K562 (cell line): ENCODE data around the gene RYR1. TPM values are rescaled to one million over a fixed set of nuclear protein-coding genes. Genes with fewer than 3 reads are reported as not detected.

Source experiments
- ATAC-seq: fragments of 200-7000 bp; cut with Tn5 transposase; 3 replicates; pipeline ENCODE4 v1.9.1; 2020; ENCODE audit warnings: moderate library complexity
- BruUV-seq: library from RNA; stranded (reverse); fragments of 400-500 nt; replicated peaks from 2 replicates; lab custom pipeline; 2021; lab: Mats Ljungman, UMichigan
- CTCF ChIA-PET: fragments of 300-600 bp; formaldehyde crosslinking; extraction: SDS; loops from one replicate; lab custom pipeline; 2021; ENCODE audit warnings: low intra/inter-chr PET ratio; lab: Yijun Ruan, JAX
- POLR2A ChIA-PET: fragments of 300-600, 350-650 bp; sonication (Branson Sonifier 250); formaldehyde crosslinking; extraction: SDS; loops from one replicate; lab custom pipeline; 2021; ENCODE audit warnings: antibody characterized with exemption, inconsistent platforms; lab: Yijun Ruan, JAX
- DNase-seq, 4 experiments: peaks; one replicate each; pipeline versions ENCODE4 v3.0.0 to v3.0.0-alpha.2; 2011 to 2018; ENCODE audit warnings: low spot score in 3 of 4, mixed read lengths in 3 of 4; ENCODE audit errors: extremely low read depth in 1 of 4
- FAIRE-seq: peaks from 2 replicates; lab custom pipeline; 2011; peaks lifted over from hg19 to GRCh38; lab: Jason Lieb, UNC
- H2AFZ ChIP-seq: 2 replicates; pipeline ENCODE4 v1.6.0; 2011; ENCODE audit warnings: low read depth, low read length, control low read depth, inconsistent platforms
- H3K27ac ChIP-seq: fragments of 200-600 bp; 3 replicates; pipeline ENCODE4 v1.8.0; 2011; ENCODE audit warnings: low read depth, mild to moderate bottlenecking, control low read depth, inconsistent platforms, low read length, moderate library complexity, mixed read lengths; ENCODE audit errors: extremely low read depth
- H3K27me3 ChIP-seq, 2 experiments: fragments of 300-600 bp in 1 of 2; 2 replicates in 1 of 2; 3 replicates in 1 of 2; pipeline versions ENCODE4 v1.6.0 to v1.8.0; 2011; ENCODE audit warnings: inconsistent platforms in 2 of 2, low read length in 2 of 2, mild to moderate bottlenecking in 1 of 2, mixed read lengths in 1 of 2, moderate library complexity in 1 of 2; ENCODE audit not compliant: control insufficient read depth in 2 of 2, insufficient read depth in 2 of 2
- H3K36me3 ChIP-seq: fragments of 300-600 bp; 3 replicates; pipeline ENCODE4 v1.8.0; 2011; ENCODE audit warnings: mild to moderate bottlenecking, low read length, inconsistent platforms; ENCODE audit not compliant: control insufficient read depth, insufficient read depth
- H3K4me1 ChIP-seq, 2 experiments: fragments of 200-600 bp in 1 of 2; replicated peaks in 1 of 2; 2 replicates in 1 of 2; 3 replicates in 1 of 2; pipeline versions ENCODE4 v1.5.1 to v1.8.0; 2011; ENCODE audit warnings: inconsistent platforms in 2 of 2, low read length in 2 of 2, mild to moderate bottlenecking in 1 of 2, mixed read lengths in 1 of 2, moderate library complexity in 1 of 2; ENCODE audit not compliant: control insufficient read depth in 2 of 2, insufficient read depth in 2 of 2
- H3K4me2 ChIP-seq: 2 replicates; pipeline ENCODE4 v1.6.1; 2011; ENCODE audit warnings: low read length, control low read depth, inconsistent platforms, mixed read lengths; ENCODE audit not compliant: insufficient read depth
- H3K4me3 ChIP-seq: fragments of 200-600 bp; sonication (generic), shearing (Covaris generic); 2 replicates; pipeline ENCODE4 v1.5.1; 2016; ENCODE audit warnings: control low read depth, inconsistent platforms
- H3K79me2 ChIP-seq: fragments of 200-600 bp; 3 replicates; pipeline ENCODE4 v1.8.0; 2011; ENCODE audit warnings: low read length, inconsistent platforms; ENCODE audit not compliant: control insufficient read depth, insufficient read depth
- H3K9ac ChIP-seq, 2 experiments: 2 replicates each; pipeline versions ENCODE4 v1.6.0 to v1.6.1; 2011; ENCODE audit warnings: low read depth in 2 of 2, low read length in 2 of 2, control low read depth in 1 of 2, inconsistent platforms in 1 of 2, mild to moderate bottlenecking in 1 of 2, mixed read lengths in 1 of 2; ENCODE audit not compliant: insufficient read depth in 1 of 2
- H3K9me1 ChIP-seq: one replicate; pipeline ENCODE4 v1.6.0; 2011; ENCODE audit warnings: inconsistent platforms, mild to moderate bottlenecking, low read length, moderate library complexity; ENCODE audit not compliant: control insufficient read depth, insufficient read depth
- H3K9me3 ChIP-seq: replicated peaks from 2 replicates; pipeline ENCODE4 v1.5.1; 2011; ENCODE audit warnings: low read depth, low read length, inconsistent platforms; ENCODE audit not compliant: control insufficient read depth, insufficient read depth
- H4K20me1 ChIP-seq: replicated peaks from 2 replicates; pipeline ENCODE4 v1.6.1; 2011; ENCODE audit warnings: low read length, inconsistent platforms, mixed read lengths; ENCODE audit not compliant: control insufficient read depth, insufficient read depth
- CSDE1 ChIP-seq, 2 experiments: fragments of 450-650 bp; IDR thresholded peaks; 2 replicates each; pipeline ENCODE4 v1.6.1; 2016; ENCODE audit warnings: mild to moderate bottlenecking in 1 of 2
- FIP1L1 ChIP-seq: fragments of 200-400 bp; formaldehyde crosslinking; IDR thresholded peaks from 2 replicates; pipeline ENCODE4 v1.6.1; 2018; ENCODE audit warnings: mild to moderate bottlenecking, low read depth, low read length; ENCODE audit not compliant: poor library complexity, severe bottlenecking
- FOXJ3 ChIP-seq: sonication (generic); formaldehyde crosslinking; IDR thresholded peaks from 2 replicates; pipeline ENCODE4 v1.4.0; 2020; ENCODE audit warnings: mild to moderate bottlenecking, missing genetic modification reagents
- GTF2A2 ChIP-seq: IDR thresholded peaks from 2 replicates; pipeline ENCODE4 v1.6.1; 2016; ENCODE audit warnings: mild to moderate bottlenecking, missing genetic modification characterization, missing compliant biosample characterization
- GTF2B ChIP-seq: IDR thresholded peaks from 2 replicates; pipeline ENCODE4 v1.6.1; 2011; ENCODE audit not compliant: insufficient read length; ENCODE audit errors: extremely low read depth
- HDGF ChIP-seq: fragments of 450-650 bp; IDR thresholded peaks from 2 replicates; pipeline ENCODE4 v1.6.1; 2016
- HEY1 ChIP-seq: fragments of 250-450 bp; sonication (Bioruptor Pico); IDR thresholded peaks from 2 replicates; pipeline ENCODE4 v1.5.0; 2020; ENCODE audit warnings: mild to moderate bottlenecking, moderate library complexity, borderline replicate concordance
- HINFP ChIP-seq: fragments of 450-650 bp; conservative IDR thresholded peaks from 2 replicates; pipeline ENCODE4 v1.6.1; 2016; ENCODE audit warnings: missing genetic modification characterization, low read depth, mild to moderate bottlenecking, control low read depth, missing compliant biosample characterization
- HNRNPK ChIP-seq: fragments of 200-400 bp; formaldehyde crosslinking; IDR thresholded peaks from one replicate; pipeline ENCODE4 v1.6.1; 2018; ENCODE audit warnings: mild to moderate bottlenecking, low read depth, low read length; ENCODE audit not compliant: poor library complexity, severe bottlenecking
- HOXB6 ChIP-seq: fragments of 250-450 bp; sonication (Bioruptor Pico); IDR thresholded peaks from 2 replicates; pipeline ENCODE4 v1.5.1; 2022; ENCODE audit warnings: mild to moderate bottlenecking, borderline replicate concordance
- NFIC ChIP-seq: fragments of 450-650 bp; IDR thresholded peaks from 2 replicates; pipeline ENCODE4 v1.6.1; 2017; ENCODE audit warnings: mild to moderate bottlenecking, inconsistent platforms
- NR2F6 ChIP-seq: fragments of 450-650 bp; formaldehyde crosslinking; IDR thresholded peaks from 2 replicates; pipeline ENCODE4 v1.4.0; 2020; ENCODE audit warnings: mild to moderate bottlenecking
- TEAD1 ChIP-seq, 2 experiments: fragments of 450-650 bp in 1 of 2; sonication (generic) in 1 of 2; formaldehyde crosslinking; IDR thresholded peaks; 2 replicates each; pipeline versions ENCODE4 v1.4.0 to v1.8.0; 2020 to 2022; ENCODE audit warnings: mild to moderate bottlenecking in 2 of 2, missing genetic modification reagents in 1 of 2
- ZKSCAN8 ChIP-seq: fragments of 200-800 bp; sonication (Bioruptor generic); IDR thresholded peaks from 2 replicates; pipeline ENCODE4 v1.6.1; 2016; ENCODE audit warnings: missing genetic modification characterization, missing compliant biosample characterization
- ZNF165 ChIP-seq: fragments of 250-450 bp; sonication (Bioruptor Pico); IDR thresholded peaks from 2 replicates; pipeline ENCODE4 v1.4.0; 2020; ENCODE audit warnings: borderline replicate concordance
- ZNF174 ChIP-seq: fragments of 250-450 bp; sonication (Bioruptor Pico); IDR thresholded peaks from 2 replicates; pipeline ENCODE4 v1.4.0; 2020; ENCODE audit warnings: mild to moderate bottlenecking
- ZNF699 ChIP-seq: fragments of 250-450 bp; sonication (Bioruptor Pico); IDR thresholded peaks from 2 replicates; pipeline ENCODE4 v1.8.0; 2021; ENCODE audit warnings: mild to moderate bottlenecking, moderate library complexity; ENCODE audit not compliant: insufficient replicate concordance
- WGBS: fragments of 100-300 bp; shearing (Covaris generic); methylation state at CpG from one replicate; pipeline ENCODE4 v1.1.6; 2016; ENCODE audit warnings: low coverage, mixed read lengths; ENCODE audit not compliant: insufficient coverage; ENCODE audit errors: missing lambda C conversion rate; 5-methylcytosine and 5-hydroxymethylcytosine counted together
- in situ Hi-C: fragments of 300-500 bp; cut with MboI; formaldehyde crosslinking; loops from 4 replicates; pipeline ENCODE4 v1.15.0; 2018; ENCODE audit warnings: inconsistent platforms, mixed read lengths
- intact Hi-C: fragments of 100-400 bp; cut with micrococcal nuclease; formaldehyde crosslinking; loops from 2 replicates; pipeline ENCODE4 v1.14.2; 2022
- polyA plus RNA-seq, 8 experiments: library from polyadenylated mRNA; depleted of rRNA in 4 of 8; stranded (reverse) in 5 of 8; unstranded in 3 of 8; fragments of >200 nt; fragmentation: Nextera tagmentation in 2 of 8; fragmentation: Illumina TruSeq in 1 of 8; extraction: Ambion mirVana in 2 of 8; extraction: Trizol in 1 of 8; gene quantifications; 2 replicates each; pipeline versions ENCODE4 v1.2.1 to v1.2.3, GENCODE V29; 2011 to 2014; ENCODE audit warnings: inconsistent platforms in 1 of 8, missing spikeins in 1 of 8
- total RNA-seq, 7 experiments: library from RNA; depleted of rRNA in 6 of 7; stranded (reverse); fragments of >200 nt in 6 of 7; fragmentation: Illumina TruSeq in 2 of 7; extraction: Trizol in 2 of 7; gene quantifications; 2 replicates each; pipeline versions ENCODE4 v1.2.1 to v1.2.3, GENCODE V29; 2011 to 2021; ENCODE audit warnings: low replicate concordance in 1 of 7

RYR1 gene
- total and polyA plus RNA-seq, 9 of the 15 experiments (the other 6 are each of a cell fraction or from before 2014, with no cell fraction given), result 0.11 to 7.4 (median 3.7) TPM

- no TSS peak for BruUV-seq
- WGBS, result 90% methylated on average over 13 of the region's 21 CpGs
- Histone ChIP-seq H3K4me1 (peaks cover 0 to 21% of the 10 kb centered on the region in 2 experiments; a peak in 2 of 5 replicates), H3K9me1 (no peaks in the 10 kb centered on the region), H4K20me1 (no peaks in the 10 kb centered on the region), H3K79me2 (no peaks in the 10 kb centered on the region), H3K4me3 (no peak overlapping the region)
- FAIRE-seq (no peak), ATAC-seq (no peak)
- no peak for TF ChIP-seq ZKSCAN8 (CRISPR knock-in tag)
- no peak for TF ChIP-seq CSDE1 (IDR thresholded peaks at IDR 0.05)
- no peak for TF ChIP-seq ZNF174
- TF ChIP-seq NR2F6 (CRISPR knock-in tag), result no peak
- TF ChIP-seq FIP1L1, result no peak
- TF ChIP-seq NFIC, result no peak
- no peak for TF ChIP-seq HINFP (tag)
- TF ChIP-seq ZNF699 (CRISPR knock-in tag), result no peak
- TF ChIP-seq HOXB6 (CRISPR knock-in tag), result no peak
- no peak for TF ChIP-seq HNRNPK
- no peak for TF ChIP-seq GTF2A2 (tag)
- no peak for TF ChIP-seq HEY1 (CRISPR knock-in tag)
- TF ChIP-seq ZNF165 (CRISPR knock-in tag), result no peak
- TF ChIP-seq TEAD1 (CRISPR knock-in tag; IDR thresholded peaks at IDR 0.05), result no peak
- no peak for TF ChIP-seq HDGF
- TF ChIP-seq FOXJ3 (CRISPR knock-in tag), result no peak
- no peak for TF ChIP-seq GTF2B
- TF ChIP-seq, all 486 proteins: peak for 0
- intact Hi-C loops (no loop called here), in situ Hi-C loops (no loop called here)
- H3K27me3 ChIP-seq, result no peaks in the 10 kb centered on the region
- H3K9me3 ChIP-seq, result no peaks in the 10 kb centered on the region
- H3K4me2 ChIP-seq, result no peak overlapping the region
- no peak overlapping the region for H2AFZ ChIP-seq
- ChIA-PET POLR2A (no interaction called here), CTCF (no interaction called here)
- DNase-seq, result no peak
- H3K27ac ChIP-seq, result no peak overlapping the region
- H3K9ac ChIP-seq, result no peak overlapping the region
- H3K36me3 ChIP-seq, result no peaks in the 10 kb centered on the region
These were observed 132.2 kb downstream of the RYR1 start for GRCh38 chr19:38565691-38566105.
